H9 (cell line): Measurements from ENCODE around the gene SORCS2. TPM values are rescaled to one million over a fixed set of nuclear protein-coding genes. Genes with fewer than 3 reads are reported as not detected.

Source experiments
- DNase-seq: peaks from one replicate; pipeline ENCODE4 v3.0.0-alpha.2; 2017
- H2AFZ ChIP-seq: one replicate; pipeline ENCODE4 v1.6.1; 2013; ENCODE audit warnings: mild to moderate bottlenecking, low read length, control low read depth, moderate library complexity
- H2AK5ac ChIP-seq: 2 replicates; pipeline ENCODE4 v1.6.1; 2013; ENCODE audit warnings: low read length, control low read depth, mixed read lengths; ENCODE audit not compliant: insufficient read length
- H2BK120ac ChIP-seq: one replicate; pipeline ENCODE4 v1.6.1; 2013; ENCODE audit warnings: low read depth, mild to moderate bottlenecking, low read length, control low read depth, inconsistent platforms; ENCODE audit not compliant: poor library complexity, severe bottlenecking
- H2BK12ac ChIP-seq: 2 replicates; pipeline ENCODE4 v1.6.1; 2013; ENCODE audit warnings: low read length, control low read depth, mixed read lengths, low read depth; ENCODE audit not compliant: insufficient read length
- H2BK15ac ChIP-seq: 2 replicates; pipeline ENCODE4 v1.6.1; 2013; ENCODE audit warnings: low read depth, low read length, control low read depth
- H2BK20ac ChIP-seq: one replicate; pipeline ENCODE4 v1.6.1; 2013; ENCODE audit warnings: low read depth, mild to moderate bottlenecking, low read length, control low read depth, inconsistent platforms; ENCODE audit not compliant: poor library complexity, severe bottlenecking
- H2BK5ac ChIP-seq: 2 replicates; pipeline ENCODE4 v1.6.1; 2013; ENCODE audit warnings: low read length, control low read depth, mixed read lengths; ENCODE audit not compliant: insufficient read length
- H3K14ac ChIP-seq: 2 replicates; pipeline ENCODE4 v1.6.1; 2013; ENCODE audit warnings: low read length, control low read depth; ENCODE audit not compliant: insufficient read depth
- H3K18ac ChIP-seq: 2 replicates; pipeline ENCODE4 v1.6.1; 2013; ENCODE audit warnings: low read depth, mild to moderate bottlenecking, mixed read lengths, low read length, control low read depth; ENCODE audit not compliant: insufficient read length
- H3K23ac ChIP-seq: 2 replicates; pipeline ENCODE4 v1.6.1; 2013; ENCODE audit warnings: low read length, control low read depth, mixed read lengths, low read depth; ENCODE audit not compliant: insufficient read length
- H3K23me2 ChIP-seq: 2 replicates; pipeline ENCODE4 v1.6.1; 2013; ENCODE audit warnings: low read depth, mild to moderate bottlenecking, mixed read lengths, low read length, control low read depth; ENCODE audit not compliant: insufficient read length, poor library complexity, severe bottlenecking
- H3K27ac ChIP-seq: 2 replicates; pipeline ENCODE4 v1.5.1; 2013; ENCODE audit warnings: low read length, control low read depth, mixed read lengths, low read depth; ENCODE audit not compliant: insufficient read length
- H3K27me3 ChIP-seq: 2 replicates; pipeline ENCODE4 v1.6.1; 2013; ENCODE audit warnings: low read length, control low read depth, inconsistent platforms; ENCODE audit not compliant: insufficient read depth
- H3K4ac ChIP-seq: 2 replicates; pipeline ENCODE4 v1.6.1; 2013; ENCODE audit warnings: low read depth, mild to moderate bottlenecking, control low read depth, inconsistent platforms, low read length, moderate library complexity
- H3K4me1 ChIP-seq: 2 replicates; pipeline ENCODE4 v1.6.1; 2013; ENCODE audit warnings: low read length, control low read depth, inconsistent platforms; ENCODE audit not compliant: insufficient read depth
- H3K4me2 ChIP-seq: 2 replicates; pipeline ENCODE4 v1.6.1; 2013; ENCODE audit warnings: low read length, control low read depth, mixed read lengths; ENCODE audit not compliant: insufficient read length, insufficient read depth
- H3K56ac ChIP-seq: 2 replicates; pipeline ENCODE4 v1.6.1; 2013; ENCODE audit warnings: low read depth, mild to moderate bottlenecking, mixed read lengths, low read length, control low read depth; ENCODE audit not compliant: insufficient read length
- H3K79me1 ChIP-seq: 2 replicates; pipeline ENCODE4 v1.6.1; 2013; ENCODE audit warnings: low read depth, mild to moderate bottlenecking, moderate library complexity, low read length, control low read depth, inconsistent platforms; ENCODE audit not compliant: insufficient read depth, poor library complexity, severe bottlenecking
- H3K79me2 ChIP-seq: 2 replicates; pipeline ENCODE4 v1.6.1; 2013; ENCODE audit warnings: low read length, control low read depth, inconsistent platforms; ENCODE audit not compliant: insufficient read depth
- H3K9ac ChIP-seq: 2 replicates; pipeline ENCODE4 v1.6.1; 2013; ENCODE audit warnings: low read length, control low read depth, mixed read lengths; ENCODE audit not compliant: insufficient read length; ENCODE audit errors: extremely low read depth
- H3K9me3 ChIP-seq: one replicate; pipeline ENCODE4 v1.6.1; 2013; ENCODE audit warnings: low read depth, low read length, inconsistent platforms; ENCODE audit not compliant: control insufficient read depth
- H3T11ph ChIP-seq: one replicate; pipeline ENCODE4 v1.6.1; 2013; ENCODE audit warnings: mild to moderate bottlenecking, low read length, control low read depth, inconsistent platforms
- H4K20me1 ChIP-seq: one replicate; pipeline ENCODE4 v1.6.1; 2013; ENCODE audit not compliant: control insufficient read depth, insufficient read length, insufficient read depth
- H4K5ac ChIP-seq: 2 replicates; pipeline ENCODE4 v1.6.1; 2013; ENCODE audit warnings: low read depth, mild to moderate bottlenecking, mixed read lengths, low read length, control low read depth; ENCODE audit not compliant: insufficient read length
- H4K8ac ChIP-seq: replicated peaks from 2 replicates; pipeline ENCODE4 v1.6.1; 2013; ENCODE audit warnings: low read length, control low read depth, mixed read lengths, low read depth; ENCODE audit not compliant: insufficient read length
- H4K91ac ChIP-seq: 2 replicates; pipeline ENCODE4 v1.6.1; 2013; ENCODE audit warnings: low read depth, mild to moderate bottlenecking, moderate library complexity, mixed read lengths, low read length, control low read depth; ENCODE audit not compliant: insufficient read length
- H3K27ac Mint-ChIP-seq, 3 experiments: 2 replicates in 2 of 3; 3 replicates in 1 of 3; pipeline ENCODE4 v1.8.0; 2020 to 2021; ENCODE audit warnings: mixed read lengths in 3 of 3, mild to moderate bottlenecking in 1 of 3, moderate library complexity in 1 of 3
- H3K27me3 Mint-ChIP-seq: 2 replicates; pipeline ENCODE4 v1.8.0; 2021; ENCODE audit warnings: low read depth, mild to moderate bottlenecking, moderate library complexity, mixed read lengths
- H3K36me3 Mint-ChIP-seq, 3 experiments: 2 replicates in 2 of 3; 3 replicates in 1 of 3; pipeline ENCODE4 v1.8.0; 2020 to 2021; ENCODE audit warnings: low read depth in 3 of 3, mixed read lengths in 3 of 3; ENCODE audit not compliant: insufficient read depth in 1 of 3
- H3K4me1 Mint-ChIP-seq, 2 experiments: 2 replicates each; pipeline ENCODE4 v1.8.0; 2020; ENCODE audit warnings: mixed read lengths in 2 of 2
- H3K4me3 Mint-ChIP-seq, 2 experiments: 2 replicates in 1 of 2; 3 replicates in 1 of 2; pipeline ENCODE4 v1.8.0; 2020 to 2021; ENCODE audit warnings: mild to moderate bottlenecking in 2 of 2, mixed read lengths in 2 of 2, moderate library complexity in 1 of 2
- H3K9me3 Mint-ChIP-seq, 2 experiments: 2 replicates in 1 of 2; 3 replicates in 1 of 2; pipeline ENCODE4 v1.8.0; 2020; ENCODE audit warnings: mild to moderate bottlenecking in 2 of 2, mixed read lengths in 2 of 2, moderate library complexity in 1 of 2
- WGBS: extraction: QIAGEN DNeasy Blood & Tissue Kit; methylation state at CpG from one replicate; pipeline ENCODE4 v1.1.7; 2013; ENCODE audit warnings: missing lambda C conversion rate, low lambda C conversion rate, mixed read lengths; ENCODE audit not compliant: insufficient read length; ENCODE audit errors: extremely low coverage; 5-methylcytosine and 5-hydroxymethylcytosine counted together
- total RNA-seq: library from RNA; stranded (reverse); gene quantifications from 2 replicates; pipeline ENCODE4 v1.2.1, GENCODE V29; 2021
- TF ChIP-seq, protein P1 (sequence below): fragments of 200-600 bp; sonication (generic); conservative IDR thresholded peaks from 3 replicates; pipeline ENCODE4 v1.8.0; 2021; ENCODE audit warnings: antibody characterized with exemption, mild to moderate bottlenecking

SORCS2 gene
- total RNA-seq, 1 experiment from 2014 or later, result 0.57 TPM

DNA sequence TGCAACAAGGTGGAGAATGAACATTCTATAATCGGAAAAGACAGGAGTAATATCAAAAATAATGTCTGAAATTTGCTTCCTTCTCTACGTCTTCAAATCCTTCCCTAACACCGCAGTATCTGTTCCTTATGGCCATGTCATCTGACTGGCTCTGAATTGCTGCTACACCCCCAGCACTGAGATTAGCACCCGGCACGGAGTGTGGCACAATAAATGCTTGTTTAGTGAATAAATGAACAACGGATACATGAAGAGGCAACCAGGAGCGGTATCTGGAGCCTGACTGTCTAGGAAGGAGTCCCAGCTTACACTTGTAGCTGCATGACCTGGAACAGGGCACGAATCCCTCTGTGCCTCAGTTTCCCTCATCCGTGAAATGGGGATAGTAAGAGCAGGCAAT, 583.1 kb downstream of the SORCS2 start:
- Histone ChIP-seq H2AFZ (no peak overlapping the region), H4K91ac (no peak overlapping the region), H4K20me1 (no peaks in the 10 kb centered on the region), H3K14ac (no peak overlapping the region), H3K23ac (no peak overlapping the region), H2BK20ac (no peak overlapping the region), H3K27me3 (no peaks in the 10 kb centered on the region), H3K23me2 (no peaks in the 10 kb centered on the region), H4K8ac (no peak overlapping the region), H3K9ac (no peak overlapping the region), H3K4ac (no peak overlapping the region), H2BK5ac (no peak overlapping the region), H3K4me2 (no peak overlapping the region), H3K9me3 (no peaks in the 10 kb centered on the region), H3K56ac (no peak overlapping the region), H3K4me1 (no peaks in the 10 kb centered on the region), H2BK15ac (no peak overlapping the region), H2AK5ac (no peak overlapping the region), H2BK120ac (no peak overlapping the region), H3K79me1 (no peaks in the 10 kb centered on the region), H3T11ph (no peak overlapping the region), H4K5ac (no peak overlapping the region), H3K27ac (no peak overlapping the region), H3K18ac (no peak overlapping the region), H2BK12ac (no peak overlapping the region), H3K79me2 (no peaks in the 10 kb centered on the region)
- peaks cover 6 to 38% (median 30%) of the 10 kb centered on the region in 3 experiments for H3K36me3 Mint-ChIP-seq
- peaks cover 20 to 29% of the 10 kb centered on the region in 2 experiments for H3K4me1 Mint-ChIP-seq
- TF ChIP-seq, protein P1, sequence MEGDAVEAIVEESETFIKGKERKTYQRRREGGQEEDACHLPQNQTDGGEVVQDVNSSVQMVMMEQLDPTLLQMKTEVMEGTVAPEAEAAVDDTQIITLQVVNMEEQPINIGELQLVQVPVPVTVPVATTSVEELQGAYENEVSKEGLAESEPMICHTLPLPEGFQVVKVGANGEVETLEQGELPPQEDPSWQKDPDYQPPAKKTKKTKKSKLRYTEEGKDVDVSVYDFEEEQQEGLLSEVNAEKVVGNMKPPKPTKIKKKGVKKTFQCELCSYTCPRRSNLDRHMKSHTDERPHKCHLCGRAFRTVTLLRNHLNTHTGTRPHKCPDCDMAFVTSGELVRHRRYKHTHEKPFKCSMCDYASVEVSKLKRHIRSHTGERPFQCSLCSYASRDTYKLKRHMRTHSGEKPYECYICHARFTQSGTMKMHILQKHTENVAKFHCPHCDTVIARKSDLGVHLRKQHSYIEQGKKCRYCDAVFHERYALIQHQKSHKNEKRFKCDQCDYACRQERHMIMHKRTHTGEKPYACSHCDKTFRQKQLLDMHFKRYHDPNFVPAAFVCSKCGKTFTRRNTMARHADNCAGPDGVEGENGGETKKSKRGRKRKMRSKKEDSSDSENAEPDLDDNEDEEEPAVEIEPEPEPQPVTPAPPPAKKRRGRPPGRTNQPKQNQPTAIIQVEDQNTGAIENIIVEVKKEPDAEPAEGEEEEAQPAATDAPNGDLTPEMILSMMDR, result no peak
- peak overlapping the region in 2 of 3 experiments; percentile 17 to 40; a peak in 2 of 7 replicates for H3K27ac Mint-ChIP-seq
- no CpG with 5 or more reads among the region's 9 CpGs for WGBS
- H3K27me3 Mint-ChIP-seq, result no peaks in the 10 kb centered on the region
- H3K9me3 Mint-ChIP-seq, result no peaks in the 10 kb centered on the region
- no peak for DNase-seq
- no peak overlapping the region for H3K4me3 Mint-ChIP-seq
